Posterior cingulate gyrus (tissue), 11 donors: ENCODE results near the gene FNIP2.
"Not testable (repeated sequence)": the region's sequence is repeated elsewhere in the genome, so short reads cannot be mapped to it uniquely, and the experiment has no call there.

ENCODE experiments used
- DNase-seq, 10 donors: peaks; one replicate each; pipeline versions ENCODE4 v3.0.0 to v3.0.0-alpha.2; 2020 to 2021; ENCODE audit warnings: mixed read lengths in 3 of 10
- intact Hi-C: fragments of 100-400 bp; cut with DNase I; formaldehyde crosslinking; loops from one replicate; pipeline ENCODE4 v1.15.1; 2023

FNIP2 gene

DNA sequence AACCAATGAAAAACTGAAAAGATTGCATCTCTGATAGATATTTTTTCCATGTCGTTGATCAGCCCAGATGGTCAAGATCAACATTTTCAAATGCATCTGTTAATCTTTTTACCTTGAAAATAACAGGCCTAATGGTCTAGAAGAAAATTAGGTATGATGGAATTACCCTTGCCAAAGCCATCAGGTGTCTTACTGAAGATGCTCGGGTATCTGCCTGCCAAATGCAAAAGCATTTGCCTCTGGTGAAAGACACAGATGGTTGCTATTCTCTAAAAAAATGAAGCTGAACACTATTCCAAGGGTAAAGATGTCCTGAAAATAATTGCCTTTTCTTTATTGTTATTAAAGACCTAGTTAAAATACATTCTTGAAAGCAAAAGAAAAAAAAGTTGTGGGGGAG lies 126.0 kb downstream of the FNIP2 start:
- DNase-seq: no peak
- intact Hi-C loops: no loop called here

DNA sequence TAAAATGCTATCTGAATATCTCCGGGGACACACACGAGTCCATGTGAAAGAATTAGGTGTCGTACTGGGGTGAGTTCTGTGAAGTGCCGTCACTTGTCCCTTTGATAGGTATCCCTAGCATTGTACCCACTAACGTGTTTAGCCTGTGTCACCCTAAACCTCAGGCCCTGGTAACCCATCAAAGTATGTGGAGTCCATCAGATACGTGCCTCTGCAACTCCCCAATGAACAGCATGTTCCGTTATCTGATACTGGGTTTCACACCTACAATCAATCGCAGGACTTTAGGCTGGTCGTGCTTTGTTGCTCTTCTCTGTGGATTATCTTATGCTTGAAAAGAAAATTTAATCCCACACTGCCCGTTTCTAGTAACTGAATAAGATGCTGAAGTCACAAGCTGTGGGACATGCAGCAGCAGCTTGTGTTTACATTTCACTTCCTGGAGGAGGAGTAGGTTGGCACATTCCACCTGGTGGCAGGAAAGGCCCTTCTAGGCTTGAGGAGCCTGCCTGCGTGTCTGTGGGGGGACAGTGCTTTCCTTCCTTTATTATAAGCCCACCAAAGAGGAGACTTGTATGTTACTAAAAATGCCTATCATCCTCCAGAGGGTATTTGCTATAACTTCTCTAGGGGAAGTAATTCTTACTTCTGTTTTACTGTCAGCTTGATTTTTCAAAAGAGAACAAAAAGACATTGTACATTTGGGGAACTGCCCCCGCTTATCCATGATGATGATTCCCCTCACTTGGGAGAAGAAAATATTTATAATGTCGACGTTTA lies 127.2 kb downstream of the FNIP2 start:
- intact Hi-C loops: no loop called here
- peak in 6 of 10 donors; percentile 22 to 84 (median 44) for DNase-seq

DNA sequence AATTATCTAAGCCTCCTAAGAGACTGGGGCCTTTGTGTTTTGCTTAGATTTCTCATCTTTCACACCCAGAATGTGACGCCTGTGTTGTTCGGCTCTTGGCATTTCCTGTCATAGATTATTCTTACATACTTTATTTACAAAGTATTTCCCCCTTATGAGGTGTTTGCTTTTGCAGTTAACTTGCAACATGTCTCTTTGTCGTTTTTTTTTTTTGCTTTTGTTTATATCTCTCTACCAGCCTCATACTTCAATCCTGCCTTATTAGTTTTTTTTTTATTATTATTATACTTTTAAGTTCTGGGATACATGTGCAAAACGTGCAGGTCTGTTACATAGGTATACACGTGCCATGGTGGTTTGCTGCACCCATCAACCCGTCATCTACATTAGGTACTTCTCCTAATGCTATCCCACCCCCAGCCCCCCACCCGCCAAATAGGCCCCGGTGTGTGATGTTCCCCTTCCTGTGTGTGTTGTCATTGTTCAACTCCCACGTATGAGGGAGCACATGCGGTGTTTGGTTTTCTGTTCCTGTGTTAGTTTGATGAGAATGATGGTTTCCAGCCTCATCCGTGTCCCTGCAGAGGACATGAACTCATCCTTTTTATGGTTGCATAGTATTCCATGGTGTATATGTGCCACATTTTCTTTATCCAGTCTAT lies 127.9 kb downstream of the FNIP2 start:
- intact Hi-C loops, DNase-seq: not testable (repeated sequence)

DNA sequence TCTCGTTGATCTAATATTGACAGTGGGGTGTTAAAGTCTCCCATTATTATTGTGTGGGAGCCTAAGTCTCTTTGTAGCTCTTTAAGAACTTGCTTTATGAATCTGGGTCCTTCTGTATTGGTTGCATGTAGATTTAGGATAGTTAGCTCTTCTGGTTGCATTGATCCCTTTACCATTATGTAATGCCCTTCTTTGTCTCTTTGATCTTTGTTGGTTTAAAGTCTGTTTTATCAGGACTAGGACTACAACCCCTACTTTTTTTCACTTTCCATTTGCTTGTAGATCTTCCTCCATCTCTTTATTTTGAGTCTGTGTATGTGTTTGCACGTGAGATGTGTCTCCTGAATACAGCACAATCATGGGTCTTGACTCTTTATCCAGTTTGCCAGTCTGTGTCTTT lies 131.6 kb downstream of the FNIP2 start:
- intact Hi-C loops, DNase-seq: not testable (repeated sequence)

DNA sequence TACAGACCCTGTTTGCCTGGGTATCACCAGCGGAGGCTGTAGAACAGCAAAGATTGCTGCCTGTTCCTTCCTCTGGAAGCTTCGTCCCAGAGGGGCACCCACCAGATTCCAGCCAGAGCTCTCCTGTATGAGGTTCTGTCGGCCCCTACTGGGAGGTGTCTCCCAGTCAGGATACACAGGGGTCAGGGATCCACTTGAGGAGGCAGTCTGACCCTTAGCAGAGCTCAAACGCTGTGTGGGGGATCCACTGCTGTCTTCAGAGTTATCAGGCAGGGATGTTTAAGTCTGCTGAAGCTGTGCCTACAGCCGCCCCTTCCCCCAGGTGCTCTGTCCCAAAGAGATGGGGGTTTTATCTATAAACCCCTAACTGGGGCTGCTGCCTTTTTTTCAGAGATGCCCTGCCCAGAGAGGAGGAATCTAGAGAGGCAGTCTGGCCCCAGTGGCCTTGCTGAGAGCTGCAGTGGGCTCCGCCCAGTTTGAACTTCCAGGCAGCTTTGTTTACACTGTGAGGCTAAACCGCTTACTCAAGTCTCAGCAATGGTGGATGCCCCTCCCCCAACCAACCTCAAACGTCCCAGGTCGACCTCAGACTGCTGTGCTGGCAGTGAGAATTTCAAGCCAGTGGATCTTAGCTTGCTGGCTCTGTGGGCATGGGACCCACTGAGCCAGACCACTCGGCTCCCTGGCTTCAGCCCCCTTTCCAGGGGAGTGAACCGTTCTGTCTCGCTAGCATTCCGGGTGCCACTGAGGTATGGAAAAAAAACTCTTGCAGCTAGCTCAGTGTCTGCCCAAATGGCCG lies 133.7 kb downstream of the FNIP2 start:
- peak in 1 of 10 donors; percentile 68 for DNase-seq
- intact Hi-C loops: not testable (repeated sequence)

DNA sequence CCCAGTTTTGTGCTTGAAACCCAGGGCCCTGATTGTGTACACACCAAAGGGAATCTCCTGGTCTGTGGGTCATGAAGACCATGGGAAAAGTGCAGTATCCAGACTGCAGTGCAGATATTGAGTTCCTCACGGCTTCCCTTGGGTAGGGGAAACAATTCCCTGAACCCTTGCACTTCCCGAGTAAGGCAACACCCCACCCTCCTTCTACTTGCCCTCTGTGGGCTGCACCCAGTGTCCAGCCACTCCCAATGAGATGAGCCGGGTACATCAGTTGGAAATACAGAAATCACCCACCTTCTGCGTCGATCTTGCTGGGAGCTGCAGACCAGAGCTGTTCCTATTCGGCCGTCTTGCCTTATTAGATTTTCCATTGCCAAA lies 134.2 kb downstream of the FNIP2 start:
- no peak for DNase-seq
- intact Hi-C loops: no loop called here

DNA sequence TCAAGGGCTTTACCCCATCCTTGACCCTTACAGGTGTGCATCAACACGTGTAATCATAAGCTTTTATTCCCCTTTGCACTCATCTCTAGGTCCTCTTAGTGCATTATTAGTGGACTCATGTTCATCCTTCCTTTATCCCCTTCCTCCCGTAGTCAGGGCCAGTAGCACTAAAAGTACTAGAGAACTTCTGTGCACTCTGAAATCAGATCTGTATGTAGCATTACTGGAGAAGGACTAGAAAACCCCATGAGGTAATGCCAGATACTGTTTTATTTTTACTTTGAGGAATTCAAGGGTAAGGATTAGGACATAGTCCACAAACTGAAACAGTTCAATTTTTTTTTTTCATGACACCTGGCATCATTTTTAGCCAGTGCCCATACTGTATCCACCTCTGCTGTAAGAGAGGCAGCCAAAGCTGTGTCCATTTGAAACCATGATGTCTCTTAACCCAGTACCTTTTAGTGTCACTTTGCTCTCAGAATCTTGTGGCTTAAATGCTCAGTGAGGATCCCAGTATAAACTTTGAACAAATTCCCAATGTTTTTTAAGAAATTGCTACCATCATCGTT lies 134.7 kb downstream of the FNIP2 start:
- no peak for DNase-seq
- intact Hi-C loops: no loop called here

DNA sequence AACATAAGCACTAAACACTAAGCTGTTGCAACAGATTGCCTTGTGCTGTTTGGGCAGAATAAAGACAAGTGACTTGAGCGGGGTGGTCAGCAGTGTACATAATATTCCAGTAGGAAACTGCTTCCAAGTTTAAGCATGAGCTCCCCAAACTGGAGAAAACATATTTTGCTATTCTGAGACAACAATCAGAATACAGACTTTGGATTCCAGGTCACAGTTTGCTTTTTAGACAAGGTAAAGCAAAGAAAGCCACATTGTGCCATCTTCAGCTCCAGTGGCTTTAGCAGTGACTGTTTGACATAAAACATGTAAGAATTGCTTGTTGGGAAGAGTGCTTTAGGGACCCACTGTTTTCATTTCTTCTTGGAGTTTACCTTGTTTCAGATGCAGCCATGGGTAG lies 136.0 kb downstream of the FNIP2 start:
- intact Hi-C loops: no loop called here
- no peak for DNase-seq

DNA sequence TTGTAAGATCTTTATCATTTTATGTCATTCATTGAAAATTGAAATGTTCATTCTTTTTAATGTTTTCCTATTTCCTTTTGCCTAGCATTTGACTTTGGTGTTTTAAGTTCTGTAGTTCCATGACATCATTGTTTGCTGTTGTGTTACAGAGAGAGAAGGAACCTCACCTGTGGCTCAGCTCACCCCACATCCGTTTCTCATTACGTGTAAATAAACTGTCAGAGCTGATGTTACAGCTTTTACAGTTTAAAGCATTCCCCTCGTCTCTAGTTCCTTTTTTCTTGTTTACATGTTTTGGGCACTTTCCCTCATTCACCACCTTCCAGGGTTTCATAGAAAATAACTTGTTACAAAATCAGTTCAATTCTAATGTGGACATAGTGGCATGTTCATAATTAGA lies 137.2 kb downstream of the FNIP2 start:
- no peak for DNase-seq
- intact Hi-C loops: no loop called here

DNA sequence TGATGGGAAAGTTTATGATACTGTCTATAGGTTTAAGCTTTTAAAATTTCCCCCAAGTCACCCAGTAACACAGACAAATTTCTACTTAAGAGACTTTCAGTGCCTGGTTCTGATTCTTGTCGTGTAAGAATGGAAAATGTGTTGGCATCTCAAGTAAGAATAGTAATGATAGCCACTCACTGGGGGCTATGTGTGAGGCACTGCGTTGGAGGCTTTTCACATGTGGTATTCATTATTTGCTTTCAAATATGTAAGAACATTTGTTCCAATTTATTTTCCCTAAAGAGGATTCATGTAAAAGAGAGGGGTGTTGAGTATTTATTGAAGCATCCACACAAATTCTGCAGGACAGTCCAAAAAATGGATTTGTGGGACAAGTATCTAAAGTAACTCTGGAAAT lies 143.6 kb downstream of the FNIP2 start:
- intact Hi-C loops: no loop called here
- DNase-seq: no peak

DNA sequence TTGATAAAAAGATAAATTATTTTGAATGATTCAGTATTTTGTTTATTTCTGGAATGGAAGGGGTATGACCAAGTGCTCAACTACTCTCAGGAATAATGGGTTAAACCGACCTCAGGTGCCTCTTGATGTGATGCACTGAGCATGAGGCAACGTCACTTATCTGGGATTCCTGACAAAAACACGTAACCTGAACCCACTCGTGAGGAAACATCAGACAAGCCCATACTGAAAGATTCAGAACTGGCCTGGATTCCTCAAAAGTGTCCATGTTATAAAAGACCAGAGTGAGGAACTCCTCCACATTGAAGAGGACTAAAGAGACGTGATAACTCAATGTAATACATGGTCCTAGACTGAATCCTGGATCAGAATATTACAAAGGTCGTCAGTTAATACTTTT lies 144.0 kb downstream of the FNIP2 start:
- DNase-seq: no peak
- intact Hi-C loops: no loop called here

DNA sequence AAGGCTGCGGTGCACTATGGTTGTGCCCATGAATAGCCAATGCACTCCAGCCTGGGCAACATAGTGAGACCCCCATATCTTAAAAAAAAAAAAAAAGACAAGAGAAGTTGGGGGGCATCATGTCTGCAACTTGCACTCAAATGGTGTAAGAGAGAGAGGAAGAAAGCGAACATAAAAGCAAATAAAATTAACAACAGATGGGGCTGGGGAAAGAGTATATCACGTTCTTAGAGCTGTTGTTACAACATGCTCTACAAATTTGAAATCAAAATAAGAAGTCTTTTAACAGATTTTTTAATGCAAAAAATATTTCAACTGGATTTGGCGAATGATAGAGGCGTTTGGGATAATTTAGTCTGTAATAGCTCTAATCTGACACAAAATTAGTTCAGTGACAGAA lies 144.9 kb downstream of the FNIP2 start:
- no peak for DNase-seq
- intact Hi-C loops: no loop called here

DNA sequence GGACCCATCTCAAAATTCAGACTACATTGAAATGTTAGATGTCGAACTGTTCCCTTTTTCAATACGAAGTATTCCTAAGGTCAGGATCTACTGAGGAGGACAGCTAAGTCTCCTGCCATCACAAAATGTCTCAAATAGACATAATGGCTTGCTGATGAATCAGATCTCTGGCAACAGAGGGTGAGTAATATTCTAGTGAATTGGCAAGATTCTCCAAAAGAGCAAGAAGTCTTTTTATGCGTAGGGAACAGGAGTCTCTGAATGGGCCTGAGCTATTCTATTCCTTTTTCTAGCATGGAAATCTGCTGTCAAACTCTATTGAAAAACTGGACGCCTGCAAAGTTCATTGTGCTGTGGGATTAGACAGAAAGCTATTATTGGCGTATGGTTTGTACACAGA lies 145.4 kb downstream of the FNIP2 start:
- no peak for DNase-seq
- intact Hi-C loops: no loop called here

DNA sequence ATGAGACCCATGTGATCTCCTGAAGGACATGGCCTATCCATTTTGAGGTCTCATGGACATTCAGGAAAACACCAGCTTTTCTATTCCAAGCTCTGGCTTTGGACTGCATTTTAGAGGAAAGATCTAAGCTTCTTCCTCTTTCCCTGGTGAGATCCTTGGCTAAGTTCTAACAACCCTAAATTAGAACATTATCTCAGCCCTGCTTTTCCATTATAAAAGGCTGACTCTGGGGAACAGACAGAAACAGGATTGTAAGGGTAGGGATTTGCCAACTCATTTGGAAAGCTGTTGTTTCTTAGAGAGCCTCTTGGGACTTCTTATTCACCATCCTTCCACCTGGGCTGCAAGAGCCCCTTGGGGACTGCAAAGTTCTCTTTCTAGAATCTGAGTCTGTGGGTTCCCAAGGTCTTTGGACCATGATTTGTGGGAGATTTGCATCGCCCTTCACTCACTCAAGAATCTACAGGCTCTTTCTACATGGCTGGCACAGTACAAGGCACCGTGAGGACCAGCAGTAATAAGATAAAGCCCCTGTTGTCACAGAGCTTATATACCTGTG lies 146.9 kb downstream of the FNIP2 start:
- intact Hi-C loops: no loop called here
- DNase-seq: no peak

DNA sequence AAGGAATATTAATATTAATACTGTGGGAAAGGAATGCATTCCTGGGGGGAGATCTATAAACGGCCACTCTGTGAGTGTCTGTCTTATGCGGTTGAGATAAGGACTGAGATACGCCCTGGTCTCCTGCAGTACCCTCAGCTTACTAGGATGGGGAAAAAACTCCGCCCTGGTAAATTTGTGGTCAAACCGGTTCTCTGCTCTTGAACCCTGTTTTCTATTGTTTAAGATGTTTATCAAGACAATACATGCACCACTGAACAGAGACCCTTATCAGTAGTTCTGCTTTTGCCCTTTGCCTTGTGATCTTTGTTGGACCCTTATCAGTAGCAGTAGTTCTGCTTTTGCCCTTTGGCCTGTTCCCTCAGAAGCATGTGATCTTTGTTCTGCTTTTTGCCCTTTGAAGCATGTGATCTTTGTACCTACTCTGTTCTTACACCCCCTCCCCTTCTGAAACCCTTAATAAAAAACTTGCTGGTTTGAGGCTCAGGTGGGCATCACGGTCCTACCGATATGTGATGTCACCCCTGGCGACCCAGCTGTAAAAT lies 151.7 kb downstream of the FNIP2 start:
- DNase-seq, intact Hi-C loops: not testable (repeated sequence)

DNA sequence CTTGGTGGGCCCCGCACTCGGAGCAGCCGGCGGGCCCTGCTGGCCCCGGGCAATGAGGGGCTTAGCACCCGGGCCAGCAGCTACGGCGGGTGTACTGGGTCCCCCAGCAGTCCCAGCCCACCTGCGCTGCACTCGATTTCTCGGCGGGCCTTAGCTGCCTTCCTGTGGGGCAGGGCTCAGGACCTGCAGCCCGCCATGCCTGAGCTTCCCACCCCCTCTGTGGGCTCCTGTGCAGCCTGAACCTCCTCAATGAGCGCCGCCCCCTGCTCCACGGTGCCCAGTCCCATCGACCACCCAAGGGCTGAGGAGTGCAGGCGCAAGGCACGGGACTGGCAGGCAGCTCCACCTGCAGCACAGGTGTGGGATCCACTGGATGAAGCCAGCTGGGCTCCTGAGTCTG lies 158.9 kb downstream of the FNIP2 start:
- intact Hi-C loops: not testable (repeated sequence)
- peak in 1 of 10 donors; percentile 47 for DNase-seq

DNA sequence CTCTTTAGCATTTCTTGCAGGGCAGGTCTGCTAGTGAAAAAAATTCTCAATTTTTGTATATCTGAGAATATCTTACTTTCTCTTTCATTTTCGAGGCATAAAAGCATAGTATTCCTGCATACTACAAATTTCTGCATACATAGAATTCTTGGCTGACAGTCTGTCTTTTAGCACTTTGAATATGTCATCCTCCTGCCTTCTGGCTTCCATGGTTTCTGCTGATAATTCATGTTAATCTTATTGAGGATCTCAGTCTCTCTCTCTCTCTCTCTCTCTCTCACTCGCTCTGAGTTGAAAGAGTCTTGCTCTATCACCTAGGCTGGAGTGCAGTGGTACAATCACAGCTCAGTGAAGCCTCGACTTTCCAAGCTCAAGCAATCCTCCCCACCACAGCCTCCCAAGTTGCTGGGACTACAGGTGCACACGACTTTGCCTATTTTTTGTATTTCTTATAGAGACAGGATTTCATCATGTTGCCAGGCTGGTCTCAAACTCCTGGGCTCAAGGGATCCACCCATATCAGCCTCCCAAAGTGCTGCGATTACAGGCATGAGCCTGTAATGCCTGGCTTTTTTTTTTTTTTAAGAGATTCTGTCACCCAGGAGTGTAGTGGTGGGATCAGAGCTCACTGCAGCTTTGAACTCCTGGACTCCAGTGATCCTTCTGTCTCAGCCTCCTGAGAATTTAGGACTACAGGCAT lies 161.3 kb downstream of the FNIP2 start:
- intact Hi-C loops: no loop called here
- no peak for DNase-seq

DNA sequence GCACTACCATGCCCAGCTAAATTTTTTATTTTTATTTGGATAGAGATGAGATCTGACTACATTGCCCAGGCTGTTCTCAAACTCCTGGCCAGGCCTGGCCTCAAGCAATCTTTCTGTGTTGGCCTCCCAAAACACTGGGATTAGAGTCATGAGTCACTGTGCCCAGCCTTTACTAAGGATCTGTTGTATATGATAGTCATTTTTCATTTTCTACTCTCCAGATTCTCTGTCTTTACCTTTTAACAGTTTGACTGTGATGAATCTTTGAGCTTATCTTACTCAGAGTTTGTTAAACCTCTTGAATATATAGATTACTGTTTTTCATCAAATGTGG lies 161.8 kb downstream of the FNIP2 start:
- no peak for DNase-seq
- intact Hi-C loops: no loop called here

DNA sequence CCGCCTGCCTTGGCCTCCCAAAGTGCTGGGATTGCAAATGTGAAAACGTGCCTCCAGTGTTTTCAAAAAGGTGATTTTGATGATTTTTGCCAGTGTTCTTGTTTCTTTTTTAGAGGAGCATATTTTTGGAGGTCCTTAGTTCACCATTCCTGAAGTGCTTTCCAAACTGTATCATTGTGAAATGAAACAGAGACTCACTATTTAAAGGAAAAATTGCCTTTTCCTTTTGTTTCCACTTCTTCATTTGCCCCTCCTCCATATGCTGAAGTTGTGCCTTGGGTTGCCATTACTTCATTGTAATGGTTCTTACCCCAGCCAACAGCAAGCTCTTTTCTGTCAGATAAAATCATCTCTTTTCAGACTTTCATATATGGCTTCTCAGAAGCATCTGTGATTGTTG lies 164.4 kb downstream of the FNIP2 start:
- no peak for DNase-seq
- intact Hi-C loops: no loop called here
